Measurements from ENCODE around the gene LINC00237.
A peak's percentile ranks its signal among the peaks of the same experiment; 100 is the strongest.

The LINC00237 gene

DNA sequence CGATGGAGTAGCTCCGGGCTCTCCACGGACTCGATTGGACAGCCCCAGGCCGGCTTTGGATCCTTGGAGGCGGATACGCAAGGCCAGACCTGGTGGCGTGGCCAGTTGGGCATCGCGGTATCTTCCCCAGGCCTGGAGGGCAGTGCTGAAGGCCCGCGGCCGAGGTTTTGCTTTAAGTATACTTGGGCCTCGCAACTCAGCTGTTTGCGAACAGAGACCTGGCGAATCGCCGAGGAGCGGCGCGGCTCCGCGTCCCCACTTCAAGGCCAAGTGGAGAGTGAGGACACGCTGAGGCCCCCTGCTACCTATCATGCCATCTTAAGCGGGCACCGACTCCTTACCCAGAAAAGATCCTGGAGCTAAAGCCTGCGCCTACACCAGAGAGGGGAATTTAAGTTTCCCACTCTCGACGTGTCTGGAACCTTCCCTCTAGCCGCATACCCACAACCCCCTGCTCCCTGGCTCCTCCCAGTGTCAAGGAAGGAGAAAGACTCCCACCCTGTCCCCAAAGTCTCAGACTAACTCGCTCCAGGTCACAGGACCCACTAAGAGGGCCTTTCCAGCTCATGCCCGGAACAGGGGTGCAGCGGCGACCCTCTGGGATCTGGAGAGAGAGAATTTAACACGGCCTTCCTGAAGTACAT lies 4.1 kb downstream of the LINC00237 start:
- Histone ChIP-seq H3K36me3 (ENCODE audit: control insufficient read depth, insufficient read depth, low read length) (no peaks in the 10 kb centered on the region), H3K9ac (ENCODE audit: low read length) (no peak overlapping the region), H3K4me1 (ENCODE audit: control insufficient read depth, insufficient read depth, low read length) (peaks cover 2% of the 10 kb centered on the region), H3K4me3 (ENCODE audit: low read length) (peak overlapping the region; percentile 55), H3K27ac (ENCODE audit: low read depth, low read length) (no peak overlapping the region), H3K27me3 (ENCODE audit: control insufficient read depth, insufficient read depth, low read length) (peaks cover 65% of the 10 kb centered on the region)

DNA sequence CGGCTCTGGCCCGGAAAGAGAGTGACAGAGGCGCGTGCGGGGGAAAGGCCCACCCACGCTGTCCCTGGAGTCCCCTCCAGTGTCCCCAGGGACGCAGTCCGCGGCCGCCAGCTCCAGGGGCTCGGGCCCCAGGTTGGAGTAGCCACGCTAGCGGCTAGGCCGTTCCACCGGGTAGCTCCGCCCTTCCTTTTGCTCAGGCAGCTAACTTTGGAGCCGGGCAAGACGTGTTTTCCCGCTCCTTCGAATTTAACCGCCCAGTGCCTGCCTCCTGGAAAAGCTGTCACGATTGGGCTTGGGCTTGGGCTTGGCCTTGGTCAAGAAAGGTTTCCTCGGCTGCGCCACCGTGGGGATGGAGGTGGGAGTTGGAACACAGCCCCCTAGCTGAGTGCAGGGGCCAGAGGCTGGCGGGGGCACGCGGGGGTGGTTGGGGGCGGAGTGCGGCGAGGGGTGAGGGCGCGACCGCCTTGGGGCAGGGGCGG lies 4.7 kb downstream of the LINC00237 start:
- Histone ChIP-seq H3K27me3 (ENCODE audit: control insufficient read depth, insufficient read depth, low read length) (peaks cover 62% of the 10 kb centered on the region), H3K27ac (ENCODE audit: low read depth, low read length) (no peak overlapping the region), H3K4me1 (ENCODE audit: control insufficient read depth, insufficient read depth, low read length) (peaks cover 2% of the 10 kb centered on the region), H3K36me3 (ENCODE audit: control insufficient read depth, insufficient read depth, low read length) (no peaks in the 10 kb centered on the region), H3K9ac (ENCODE audit: low read length) (no peak overlapping the region), H3K4me3 (ENCODE audit: low read length) (peak overlapping the region; percentile 62)

DNA sequence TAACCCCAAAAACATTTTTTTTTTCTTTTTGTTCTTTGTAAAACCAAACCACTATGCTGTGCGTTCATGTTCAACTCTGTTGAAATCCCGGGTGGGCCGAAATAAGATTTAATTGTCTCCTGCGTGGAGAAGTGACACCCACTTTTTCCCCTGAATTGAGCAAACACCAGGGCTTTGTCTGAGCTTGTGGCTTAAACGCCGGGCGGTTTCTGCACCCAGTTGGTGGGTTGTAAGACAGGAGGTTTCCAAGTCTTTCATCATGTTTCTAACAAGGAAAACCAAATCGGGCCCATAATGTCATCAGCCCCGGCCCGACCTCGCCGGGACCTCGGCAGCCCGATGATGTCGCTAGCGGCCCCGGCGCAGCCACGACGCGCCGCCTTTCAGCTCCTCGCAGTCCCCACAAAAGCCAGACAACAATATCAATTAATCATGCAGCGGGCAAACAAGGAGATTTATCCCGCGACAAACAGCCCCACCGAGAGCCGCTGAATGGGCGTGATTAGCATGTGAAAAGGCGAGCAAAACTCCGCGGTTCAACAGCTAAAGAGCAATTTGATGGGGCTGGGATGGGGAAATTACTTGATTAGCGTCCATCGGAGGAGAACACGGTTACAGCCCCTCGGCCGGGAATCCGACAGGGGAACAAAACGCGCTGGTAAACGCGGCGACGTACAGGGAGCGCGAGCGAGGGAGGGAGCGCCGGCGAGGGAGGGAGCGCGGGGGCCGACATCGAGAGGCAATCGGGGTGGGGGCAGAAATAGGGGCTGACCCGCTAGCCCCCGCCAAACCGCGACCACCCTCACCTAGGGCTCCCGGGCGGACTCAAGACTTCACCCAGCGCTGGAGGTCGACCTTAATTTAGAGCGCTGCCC lies 5.3 kb downstream of the LINC00237 start:
- Histone ChIP-seq H3K27me3 (ENCODE audit: control insufficient read depth, insufficient read depth, low read length) (peaks cover 57% of the 10 kb centered on the region), H3K9ac (ENCODE audit: low read length) (no peak overlapping the region), H3K36me3 (ENCODE audit: control insufficient read depth, insufficient read depth, low read length) (no peaks in the 10 kb centered on the region), H3K4me3 (ENCODE audit: low read length) (peak overlapping the region; percentile 62), H3K4me1 (ENCODE audit: control insufficient read depth, insufficient read depth, low read length) (peaks cover 2% of the 10 kb centered on the region), H3K27ac (ENCODE audit: low read depth, low read length) (no peak overlapping the region)

DNA sequence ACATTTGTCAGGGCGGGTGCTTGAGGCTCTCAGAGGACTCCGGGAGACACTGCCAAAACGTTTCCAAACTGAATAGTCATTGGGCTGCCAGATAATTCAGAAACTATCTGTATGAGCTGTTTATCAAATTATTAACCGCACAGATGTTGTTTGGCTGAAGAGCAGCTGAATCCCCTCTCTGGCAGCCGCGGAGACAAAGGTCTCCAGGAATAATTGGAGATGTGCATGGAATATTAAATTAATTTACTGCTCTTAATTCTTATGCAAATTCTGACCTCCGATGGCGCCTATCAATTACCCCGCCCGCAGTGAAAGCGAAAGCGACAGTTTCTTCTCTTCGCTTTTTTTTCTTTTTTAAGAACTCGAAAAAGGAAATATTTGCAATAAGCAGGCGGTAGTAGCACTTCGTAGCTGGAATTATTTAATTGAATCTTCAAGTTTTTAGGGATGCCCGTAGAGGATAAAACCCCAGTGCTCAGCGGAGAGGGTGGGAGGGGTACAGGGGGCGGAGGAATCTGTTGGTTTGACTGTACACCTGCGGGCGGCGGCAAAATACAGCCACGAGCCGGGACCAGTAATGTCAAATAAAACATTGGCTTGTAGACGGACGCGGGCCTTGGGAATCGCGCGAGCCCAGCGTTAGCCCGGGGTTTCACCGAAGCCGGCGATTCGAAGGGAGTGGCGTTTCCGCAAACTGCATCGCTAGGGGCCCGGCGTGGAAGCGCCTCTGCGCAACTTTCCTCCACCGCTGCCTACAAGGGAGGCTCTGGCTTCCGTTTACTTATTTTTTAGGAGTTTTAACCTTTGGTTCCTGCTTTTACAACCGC lies 6.2 kb downstream of the LINC00237 start:
- H3K4me3 ChIP-seq (ENCODE audit: low read length) = peak overlapping the region; percentile 62
- H3K27ac ChIP-seq (ENCODE audit: low read depth, low read length) = no peak overlapping the region
- peaks cover 50% of the 10 kb centered on the region for H3K27me3 ChIP-seq (ENCODE audit: control insufficient read depth, insufficient read depth, low read length)
- peaks cover 2% of the 10 kb centered on the region for H3K4me1 ChIP-seq (ENCODE audit: control insufficient read depth, insufficient read depth, low read length)
- H3K9ac ChIP-seq (ENCODE audit: low read length) = no peak overlapping the region
- H3K36me3 ChIP-seq (ENCODE audit: control insufficient read depth, insufficient read depth, low read length) = no peaks in the 10 kb centered on the region

DNA sequence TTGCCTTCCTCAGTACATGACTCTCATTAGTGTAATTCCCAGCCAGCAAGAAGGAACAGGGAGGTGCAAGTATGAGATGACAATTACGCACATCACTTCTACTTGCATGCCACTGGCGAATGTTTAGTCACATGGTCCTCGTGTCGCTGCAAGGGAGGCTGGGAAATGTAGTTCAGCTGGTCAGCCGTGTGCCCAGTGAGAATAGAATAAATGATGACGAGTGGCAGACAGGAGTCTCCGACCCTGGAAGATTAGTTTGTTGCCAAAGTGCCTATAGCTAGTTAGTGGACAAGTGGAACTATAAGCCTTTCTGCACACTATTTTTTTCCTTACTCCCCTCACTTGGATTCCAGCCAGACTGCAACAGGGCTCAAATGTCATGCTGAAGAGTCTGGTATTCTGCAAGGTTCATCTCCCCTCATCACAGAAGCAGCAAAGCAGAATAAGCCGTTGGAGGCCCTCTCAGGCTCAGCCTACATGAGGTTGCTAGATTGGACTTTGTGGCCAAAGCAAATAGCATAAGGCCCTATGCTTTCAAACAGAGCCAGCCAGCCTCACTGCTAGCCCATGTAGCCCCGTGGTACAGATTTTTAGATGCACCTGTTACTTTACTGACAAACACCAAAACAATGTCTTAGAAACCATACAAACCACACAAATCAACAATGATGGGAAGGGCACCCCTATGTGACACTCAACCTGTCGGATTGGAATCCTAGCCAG lies 9.7 kb downstream of the LINC00237 start:
- H3K4me1 ChIP-seq (ENCODE audit: control insufficient read depth, insufficient read depth, low read length) = no peaks in the 10 kb centered on the region
- no peak overlapping the region for H3K9ac ChIP-seq (ENCODE audit: low read length)
- H3K4me3 ChIP-seq (ENCODE audit: low read length) = no peak overlapping the region
- H3K36me3 ChIP-seq (ENCODE audit: control insufficient read depth, insufficient read depth, low read length) = no peaks in the 10 kb centered on the region
- H3K27ac ChIP-seq (ENCODE audit: low read depth, low read length) = no peak overlapping the region
- H3K27me3 ChIP-seq (ENCODE audit: control insufficient read depth, insufficient read depth, low read length) = peaks cover 20% of the 10 kb centered on the region

DNA sequence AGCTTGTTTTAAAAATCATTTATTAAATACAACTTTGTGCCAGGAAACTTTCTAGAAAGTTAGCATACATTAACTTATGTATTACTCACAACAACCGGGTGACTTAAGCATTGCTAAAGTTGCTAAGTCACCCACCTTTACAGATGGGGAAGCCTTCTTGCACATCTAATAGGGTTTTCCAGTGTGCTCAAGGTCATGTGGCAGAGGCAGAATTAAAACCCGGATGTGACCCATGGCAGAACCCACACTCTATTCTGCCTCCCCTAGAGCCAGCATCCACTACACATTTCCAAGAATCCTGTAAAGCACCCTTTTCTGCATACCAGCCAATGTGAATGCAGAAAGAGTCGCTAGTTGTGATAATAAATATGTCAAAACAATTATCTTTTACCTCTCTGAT lies 13.4 kb downstream of the LINC00237 start:
- Histone ChIP-seq H3K27me3 (ENCODE audit: control insufficient read depth, insufficient read depth, low read length) (peaks cover 7% of the 10 kb centered on the region), H3K36me3 (ENCODE audit: control insufficient read depth, insufficient read depth, low read length) (no peaks in the 10 kb centered on the region), H3K27ac (ENCODE audit: low read depth, low read length) (no peak overlapping the region), H3K4me3 (ENCODE audit: low read length) (no peak overlapping the region), H3K9ac (ENCODE audit: low read length) (no peak overlapping the region), H3K4me1 (ENCODE audit: control insufficient read depth, insufficient read depth, low read length) (no peaks in the 10 kb centered on the region)

DNA sequence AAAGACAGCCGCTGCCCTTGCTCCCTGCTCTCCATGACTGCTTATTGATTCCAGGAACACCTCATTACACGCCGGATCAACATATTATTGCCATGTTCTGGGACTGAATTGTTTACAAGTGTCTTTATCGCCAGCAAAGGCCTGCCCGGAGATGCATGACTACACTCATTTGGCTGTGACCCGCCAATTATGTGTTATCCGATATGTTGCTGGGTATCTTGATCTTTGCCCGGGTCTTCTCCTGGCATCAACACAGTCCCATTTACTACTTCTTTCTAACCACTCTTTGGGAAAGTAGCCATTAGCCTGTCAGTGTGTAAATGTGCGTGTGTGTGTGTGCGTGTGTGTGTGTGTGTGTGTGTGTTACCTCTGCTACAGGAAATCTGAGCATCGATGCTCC lies 15.4 kb downstream of the LINC00237 start:
- no peak overlapping the region for H3K27ac ChIP-seq (ENCODE audit: low read depth, low read length)
- no peaks in the 10 kb centered on the region for H3K36me3 ChIP-seq (ENCODE audit: control insufficient read depth, insufficient read depth, low read length)
- no peak overlapping the region for H3K9ac ChIP-seq (ENCODE audit: low read length)
- H3K4me3 ChIP-seq (ENCODE audit: low read length) = no peak overlapping the region
- no peaks in the 10 kb centered on the region for H3K4me1 ChIP-seq (ENCODE audit: control insufficient read depth, insufficient read depth, low read length)
- peaks cover 7% of the 10 kb centered on the region for H3K27me3 ChIP-seq (ENCODE audit: control insufficient read depth, insufficient read depth, low read length)

DNA sequence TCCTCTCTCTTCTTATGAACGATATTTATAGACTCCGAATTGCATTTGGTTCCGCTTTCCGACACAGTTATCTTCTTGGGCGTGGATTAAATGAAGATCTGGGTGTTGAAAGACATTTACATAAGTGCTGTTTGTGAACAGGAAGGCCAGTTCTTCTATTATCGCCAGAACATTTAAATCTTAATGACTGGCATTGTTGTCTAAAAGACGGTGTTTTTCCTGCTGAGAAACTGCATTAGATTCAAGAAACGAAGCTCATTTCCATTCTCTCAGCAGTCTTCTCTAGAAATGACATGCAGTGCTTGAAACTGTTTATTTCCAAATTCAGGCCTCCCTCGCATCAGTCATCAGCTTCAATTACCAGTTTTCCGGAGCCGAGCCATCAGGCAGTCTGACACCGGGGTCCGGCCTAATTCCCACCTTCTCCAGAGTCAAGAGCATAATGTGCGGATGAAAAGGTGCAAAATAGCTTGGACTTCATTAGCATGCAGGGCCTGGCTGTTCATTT lies 16.0 kb downstream of the LINC00237 start:
- Histone ChIP-seq H3K4me1 (ENCODE audit: control insufficient read depth, insufficient read depth, low read length) (no peaks in the 10 kb centered on the region), H3K36me3 (ENCODE audit: control insufficient read depth, insufficient read depth, low read length) (no peaks in the 10 kb centered on the region), H3K9ac (ENCODE audit: low read length) (no peak overlapping the region), H3K27ac (ENCODE audit: low read depth, low read length) (no peak overlapping the region), H3K4me3 (ENCODE audit: low read length) (no peak overlapping the region), H3K27me3 (ENCODE audit: control insufficient read depth, insufficient read depth, low read length) (peaks cover 7% of the 10 kb centered on the region)

DNA sequence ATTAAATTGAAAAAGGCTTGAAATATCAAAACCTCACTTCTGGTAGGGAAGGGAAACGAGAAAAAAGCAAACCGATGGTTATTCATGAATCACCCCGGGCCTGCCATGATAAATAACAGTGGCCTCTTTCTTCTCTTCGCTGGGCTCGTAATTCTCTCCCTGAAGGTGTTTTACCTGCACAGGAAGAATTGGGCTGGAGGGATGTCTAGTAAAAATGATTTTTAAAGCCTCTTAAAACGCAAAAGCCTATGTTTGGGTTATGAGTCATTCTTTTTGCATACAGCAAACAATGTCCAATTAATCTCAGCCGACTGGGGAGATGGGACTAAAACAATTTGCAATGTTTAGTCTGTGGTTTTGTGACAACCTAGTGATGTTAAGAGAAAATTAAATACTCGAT lies 16.8 kb downstream of the LINC00237 start:
- H3K4me1 ChIP-seq (ENCODE audit: control insufficient read depth, insufficient read depth, low read length) = no peaks in the 10 kb centered on the region
- H3K27me3 ChIP-seq (ENCODE audit: control insufficient read depth, insufficient read depth, low read length) = peaks cover 7% of the 10 kb centered on the region
- no peak overlapping the region for H3K9ac ChIP-seq (ENCODE audit: low read length)
- no peak overlapping the region for H3K27ac ChIP-seq (ENCODE audit: low read depth, low read length)
- H3K4me3 ChIP-seq (ENCODE audit: low read length) = no peak overlapping the region
- H3K36me3 ChIP-seq (ENCODE audit: control insufficient read depth, insufficient read depth, low read length) = no peaks in the 10 kb centered on the region

DNA sequence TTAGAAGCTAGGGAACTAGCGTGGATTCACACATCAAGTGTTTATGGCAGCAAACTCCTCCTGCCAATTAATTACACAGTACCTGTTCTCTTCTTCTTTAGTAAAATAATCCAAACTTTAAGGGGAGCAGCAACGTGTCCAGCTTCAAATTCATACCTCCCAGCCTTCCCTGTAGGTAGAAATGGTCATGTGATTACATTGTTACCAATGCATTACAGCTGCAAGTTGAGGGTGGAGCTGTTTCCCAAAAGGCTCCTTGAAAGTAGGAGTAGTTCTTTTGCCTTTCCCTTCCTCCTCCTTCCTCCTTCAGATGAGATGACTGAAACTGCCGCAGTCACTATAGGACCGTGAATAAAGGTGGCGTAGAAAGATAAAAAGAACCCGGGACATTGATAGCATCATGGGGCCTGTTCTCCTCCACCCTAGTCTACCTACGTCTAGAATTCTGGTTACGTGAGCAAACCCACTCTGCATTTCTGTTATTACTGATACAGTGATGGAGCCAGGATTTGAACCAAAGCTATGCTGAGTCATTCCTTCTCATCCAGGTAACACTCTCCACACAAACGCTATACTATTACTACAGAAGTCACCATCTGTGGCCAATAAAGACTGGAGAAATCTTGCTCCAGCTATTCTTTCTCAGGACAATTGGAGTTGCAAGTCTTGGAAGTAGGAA lies 18.2 kb downstream of the LINC00237 start:
- Histone ChIP-seq H3K27me3 (ENCODE audit: control insufficient read depth, insufficient read depth, low read length) (peaks cover 7% of the 10 kb centered on the region), H3K4me1 (ENCODE audit: control insufficient read depth, insufficient read depth, low read length) (no peaks in the 10 kb centered on the region), H3K27ac (ENCODE audit: low read depth, low read length) (no peak overlapping the region), H3K36me3 (ENCODE audit: control insufficient read depth, insufficient read depth, low read length) (no peaks in the 10 kb centered on the region), H3K4me3 (ENCODE audit: low read length) (no peak overlapping the region), H3K9ac (ENCODE audit: low read length) (no peak overlapping the region)

DNA sequence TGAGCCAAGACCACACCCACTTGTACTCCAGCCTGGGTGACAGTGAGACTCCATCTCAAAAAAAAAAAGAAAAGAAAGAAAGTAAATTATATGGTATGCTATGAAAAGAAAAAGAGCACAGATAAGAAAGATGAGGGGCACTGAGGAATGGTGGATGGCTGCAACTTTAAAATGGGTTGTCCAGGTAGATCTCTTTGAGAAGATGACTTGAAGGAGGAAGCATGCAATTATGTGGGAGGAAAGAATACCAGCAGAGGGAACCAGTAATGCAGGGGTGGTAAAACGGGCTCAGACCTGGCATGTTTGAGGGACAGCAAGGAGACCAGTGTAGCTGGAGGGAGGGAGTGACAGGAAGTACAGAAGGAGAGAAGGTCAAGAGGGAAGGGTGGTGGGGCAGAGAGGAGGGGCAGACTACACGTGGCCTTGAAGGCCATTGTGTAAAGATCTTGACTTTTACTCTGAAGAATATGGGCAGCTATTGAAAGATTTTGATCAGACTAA lies 22.3 kb downstream of the LINC00237 start:
- Histone ChIP-seq H3K36me3 (ENCODE audit: control insufficient read depth, insufficient read depth, low read length) (no peaks in the 10 kb centered on the region), H3K27ac (ENCODE audit: low read depth, low read length) (no peak overlapping the region), H3K27me3 (ENCODE audit: control insufficient read depth, insufficient read depth, low read length) (no peaks in the 10 kb centered on the region), H3K4me1 (ENCODE audit: control insufficient read depth, insufficient read depth, low read length) (no peaks in the 10 kb centered on the region), H3K9ac (ENCODE audit: low read length) (no peak overlapping the region), H3K4me3 (ENCODE audit: low read length) (no peak overlapping the region)
